Osteoblast (primary cell): ENCODE measurements around the gene NFIA. TPM values are rescaled to one million over a fixed set of nuclear protein-coding genes. Genes with fewer than 3 reads are reported as not detected.

Experiments used
- DNase-seq: peaks from one replicate; pipeline ENCODE4 v3.0.0; 2011; ENCODE audit warnings: low spot score, mixed read lengths; ENCODE audit not compliant: insufficient read length; ENCODE audit errors: missing footprints
- H2AFZ ChIP-seq: 2 replicates; pipeline ENCODE4 v1.6.0; 2011; ENCODE audit warnings: mild to moderate bottlenecking, low read length
- H3K27ac ChIP-seq: 2 replicates; pipeline ENCODE4 v1.5.1; 2011; ENCODE audit warnings: mild to moderate bottlenecking, low read depth, low read length, moderate library complexity
- H3K27me3 ChIP-seq: 2 replicates; pipeline ENCODE4 v1.6.0; 2012; ENCODE audit warnings: mild to moderate bottlenecking, control low read depth, inconsistent platforms, low read length, moderate library complexity; ENCODE audit not compliant: insufficient read depth
- H3K36me3 ChIP-seq: 2 replicates; pipeline ENCODE4 v1.5.1; 2011; ENCODE audit warnings: mild to moderate bottlenecking, low read length, control low read depth, moderate library complexity; ENCODE audit not compliant: insufficient read depth
- H3K4me1 ChIP-seq: 2 replicates; pipeline ENCODE4 v1.5.1; 2011; ENCODE audit warnings: mild to moderate bottlenecking, low read length, control low read depth, moderate library complexity; ENCODE audit not compliant: insufficient read depth
- H3K4me2 ChIP-seq: 2 replicates; pipeline ENCODE4 v1.6.0; 2011; ENCODE audit warnings: mild to moderate bottlenecking, low read length; ENCODE audit not compliant: insufficient read depth
- H3K4me3 ChIP-seq: fragments of 200-600 bp; sonication (generic); 3 replicates; pipeline ENCODE4 v1.5.1; 2012; ENCODE audit warnings: mild to moderate bottlenecking, low read length, inconsistent platforms; ENCODE audit not compliant: insufficient read depth
- H3K79me2 ChIP-seq: 2 replicates; pipeline ENCODE4 v1.6.0; 2012; ENCODE audit warnings: mild to moderate bottlenecking, low read length, control low read depth, inconsistent platforms; ENCODE audit not compliant: insufficient read depth
- H3K9me3 ChIP-seq: 2 replicates; pipeline ENCODE4 v1.5.1; 2011; ENCODE audit warnings: low read depth, low read length, control low read depth
- H4K20me1 ChIP-seq: 2 replicates; pipeline ENCODE4 v1.6.0; 2012; ENCODE audit warnings: mild to moderate bottlenecking, low read length, control low read depth; ENCODE audit not compliant: insufficient read depth
- total RNA-seq: library from RNA; depleted of rRNA; stranded (reverse); fragments of >200 nt; gene quantifications from 2 replicates; pipeline ENCODE4 v1.2.3, GENCODE V29; 2012
- TF ChIP-seq, protein P1 (sequence below): IDR thresholded peaks from 2 replicates; pipeline ENCODE4 v1.5.1; 2011; ENCODE audit warnings: mild to moderate bottlenecking, low read depth, low read length, moderate library complexity; ENCODE audit errors: extremely low read depth

The NFIA gene
- total RNA-seq, 1 donor: 7.2 TPM

DNA sequence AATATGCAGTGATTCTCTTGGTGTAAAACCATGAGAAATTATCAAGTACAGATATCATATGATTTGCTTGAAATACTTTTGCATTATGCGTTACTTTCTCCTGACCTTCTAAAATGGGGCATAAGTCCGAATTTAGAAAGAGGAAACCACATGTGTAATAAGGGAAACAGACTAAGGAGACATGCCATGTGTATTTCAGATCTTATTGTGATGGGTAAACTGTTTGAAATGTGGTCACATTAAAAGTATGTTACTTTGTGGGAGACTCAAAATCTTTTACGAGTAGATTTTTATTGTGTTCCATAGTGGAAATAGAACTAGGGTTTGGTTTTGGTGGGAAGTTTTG, 173.0 kb downstream of the NFIA start:
- Histone ChIP-seq H3K4me3 (peak overlapping the region; percentile 69), H3K9me3 (no peaks in the 10 kb centered on the region), H3K27ac (peak overlapping the region; percentile 6), H3K36me3 (no peaks in the 10 kb centered on the region), H3K4me1 (peaks cover 24% of the 10 kb centered on the region), H3K79me2 (no peaks in the 10 kb centered on the region), H3K27me3 (no peaks in the 10 kb centered on the region), H3K4me2 (peak overlapping the region; percentile 84), H2AFZ (peak overlapping the region; percentile 58), H4K20me1 (no peaks in the 10 kb centered on the region)
- TF ChIP-seq, protein P1, sequence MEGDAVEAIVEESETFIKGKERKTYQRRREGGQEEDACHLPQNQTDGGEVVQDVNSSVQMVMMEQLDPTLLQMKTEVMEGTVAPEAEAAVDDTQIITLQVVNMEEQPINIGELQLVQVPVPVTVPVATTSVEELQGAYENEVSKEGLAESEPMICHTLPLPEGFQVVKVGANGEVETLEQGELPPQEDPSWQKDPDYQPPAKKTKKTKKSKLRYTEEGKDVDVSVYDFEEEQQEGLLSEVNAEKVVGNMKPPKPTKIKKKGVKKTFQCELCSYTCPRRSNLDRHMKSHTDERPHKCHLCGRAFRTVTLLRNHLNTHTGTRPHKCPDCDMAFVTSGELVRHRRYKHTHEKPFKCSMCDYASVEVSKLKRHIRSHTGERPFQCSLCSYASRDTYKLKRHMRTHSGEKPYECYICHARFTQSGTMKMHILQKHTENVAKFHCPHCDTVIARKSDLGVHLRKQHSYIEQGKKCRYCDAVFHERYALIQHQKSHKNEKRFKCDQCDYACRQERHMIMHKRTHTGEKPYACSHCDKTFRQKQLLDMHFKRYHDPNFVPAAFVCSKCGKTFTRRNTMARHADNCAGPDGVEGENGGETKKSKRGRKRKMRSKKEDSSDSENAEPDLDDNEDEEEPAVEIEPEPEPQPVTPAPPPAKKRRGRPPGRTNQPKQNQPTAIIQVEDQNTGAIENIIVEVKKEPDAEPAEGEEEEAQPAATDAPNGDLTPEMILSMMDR: no peak
- DNase-seq: no peak

DNA sequence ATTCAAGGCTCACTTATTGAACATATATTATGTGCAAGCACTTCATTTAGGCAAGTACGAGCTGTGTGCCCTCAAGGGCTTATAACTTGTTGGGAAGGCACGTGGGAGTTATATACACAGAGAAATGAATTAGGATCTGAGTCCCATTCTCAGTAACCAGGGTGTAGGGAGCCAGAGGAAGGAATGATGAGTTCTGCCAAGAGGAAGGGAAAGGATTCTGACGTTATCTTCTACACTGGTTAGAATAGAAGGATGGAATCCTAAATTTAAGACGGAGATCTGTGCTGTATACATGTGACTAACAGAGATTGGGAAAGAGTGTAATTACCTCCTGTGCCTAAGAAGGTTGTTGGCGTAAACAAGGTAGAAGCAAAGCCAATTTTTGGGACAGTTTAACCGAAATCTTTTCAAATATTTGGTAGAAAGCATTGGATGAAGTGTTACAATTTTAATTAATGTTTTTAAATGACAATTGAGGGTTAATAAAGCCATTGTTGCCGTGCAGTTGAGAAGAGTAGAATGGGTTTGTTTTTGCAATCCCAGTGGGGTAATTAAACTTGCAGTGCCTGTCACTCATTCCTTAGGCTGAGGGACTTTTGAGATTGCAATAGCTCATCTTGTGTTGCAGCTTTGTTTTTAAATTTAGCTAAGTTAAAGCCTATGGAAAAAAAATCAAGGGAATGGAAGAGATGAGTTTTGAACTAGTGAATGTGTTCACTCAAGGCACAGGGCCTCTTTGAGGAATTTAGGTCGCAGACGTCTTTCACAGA, 177.2 kb downstream of the NFIA start:
- H3K27me3 ChIP-seq: no peaks in the 10 kb centered on the region
- H3K27ac ChIP-seq: no peak overlapping the region
- TF ChIP-seq, protein P1: no peak
- H3K36me3 ChIP-seq: no peaks in the 10 kb centered on the region
- no peak for DNase-seq
- no peak overlapping the region for H3K4me2 ChIP-seq
- peaks cover 13% of the 10 kb centered on the region for H3K4me1 ChIP-seq
- no peaks in the 10 kb centered on the region for H3K9me3 ChIP-seq
- H3K4me3 ChIP-seq: no peak overlapping the region
- no peak overlapping the region for H2AFZ ChIP-seq
- H3K79me2 ChIP-seq: no peaks in the 10 kb centered on the region
- H4K20me1 ChIP-seq: no peaks in the 10 kb centered on the region

DNA sequence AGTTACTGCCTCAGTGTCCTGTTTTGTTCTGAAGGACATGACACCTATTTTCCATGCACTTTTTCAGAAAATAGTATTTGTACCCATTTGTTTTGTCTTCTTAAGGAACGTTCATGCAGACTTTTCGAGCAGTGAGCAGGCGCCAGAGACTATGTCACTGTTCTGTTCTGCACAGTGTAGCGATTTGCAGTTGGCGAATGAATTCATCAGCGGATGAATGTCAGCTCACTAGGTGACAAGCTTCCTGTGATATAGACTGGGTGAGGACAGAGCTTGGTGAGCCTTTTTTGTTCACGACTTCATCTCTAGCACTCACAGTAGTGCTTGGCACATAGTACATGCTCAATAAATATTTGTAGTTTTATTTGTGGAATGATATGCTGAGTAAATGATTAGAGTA, 177.8 kb downstream of the NFIA start:
- no peaks in the 10 kb centered on the region for H3K27me3 ChIP-seq
- H3K4me3 ChIP-seq: no peak overlapping the region
- H3K79me2 ChIP-seq: no peaks in the 10 kb centered on the region
- H4K20me1 ChIP-seq: no peaks in the 10 kb centered on the region
- H3K9me3 ChIP-seq: no peaks in the 10 kb centered on the region
- H2AFZ ChIP-seq: no peak overlapping the region
- no peak for DNase-seq
- H3K4me2 ChIP-seq: no peak overlapping the region
- TF ChIP-seq, protein P1: no peak
- H3K36me3 ChIP-seq: no peaks in the 10 kb centered on the region
- no peak overlapping the region for H3K27ac ChIP-seq
- H3K4me1 ChIP-seq: peaks cover 7% of the 10 kb centered on the region

DNA sequence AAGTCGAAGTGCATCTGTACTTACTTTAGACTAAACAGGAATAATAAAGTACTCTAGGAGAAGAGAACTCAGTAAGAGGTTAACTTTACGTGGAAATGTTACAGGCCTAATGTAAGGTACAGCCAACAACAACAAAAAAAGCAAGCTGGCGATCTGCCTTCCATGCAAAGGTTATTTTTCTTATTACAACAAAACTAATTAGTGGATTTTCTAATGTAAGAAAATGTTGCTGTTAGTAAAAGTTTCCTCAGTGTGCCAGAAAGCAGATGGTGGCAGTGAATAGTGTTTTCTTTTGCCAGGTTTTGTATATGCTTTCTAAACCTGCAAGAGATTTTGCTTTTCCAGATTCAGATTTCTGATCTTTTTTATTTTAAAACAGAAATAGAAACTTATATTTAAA, 179.2 kb downstream of the NFIA start:
- no peaks in the 10 kb centered on the region for H3K9me3 ChIP-seq
- H3K27me3 ChIP-seq: no peaks in the 10 kb centered on the region
- no peak overlapping the region for H3K4me3 ChIP-seq
- TF ChIP-seq, protein P1: no peak
- H3K79me2 ChIP-seq: no peaks in the 10 kb centered on the region
- H3K27ac ChIP-seq: no peak overlapping the region
- no peaks in the 10 kb centered on the region for H4K20me1 ChIP-seq
- no peak overlapping the region for H2AFZ ChIP-seq
- H3K4me1 ChIP-seq: no peaks in the 10 kb centered on the region
- DNase-seq: no peak
- no peak overlapping the region for H3K4me2 ChIP-seq
- no peaks in the 10 kb centered on the region for H3K36me3 ChIP-seq
